Stimulated activated CD8-positive, alpha-beta memory T cell treated with anti-CD3 and anti-CD28 coated beads, Interleukin-12 subunit alpha, Interleukin-12 subunit beta, amount 100 ng/mL, for 1 hour (primary cell): ENCODE results near the gene SMU1.
A peak's percentile ranks its signal among the peaks of the same experiment; 100 is the strongest.
"Not testable (repeated sequence)": the region's sequence is repeated elsewhere in the genome, so short reads cannot be mapped to it uniquely, and the experiment has no call there.

Source experiments
- DNase-seq: peaks from one replicate; pipeline ENCODE4 v3.0.0-alpha.2; 2020; ENCODE audit warnings: low read depth

Gene SMU1

DNA sequence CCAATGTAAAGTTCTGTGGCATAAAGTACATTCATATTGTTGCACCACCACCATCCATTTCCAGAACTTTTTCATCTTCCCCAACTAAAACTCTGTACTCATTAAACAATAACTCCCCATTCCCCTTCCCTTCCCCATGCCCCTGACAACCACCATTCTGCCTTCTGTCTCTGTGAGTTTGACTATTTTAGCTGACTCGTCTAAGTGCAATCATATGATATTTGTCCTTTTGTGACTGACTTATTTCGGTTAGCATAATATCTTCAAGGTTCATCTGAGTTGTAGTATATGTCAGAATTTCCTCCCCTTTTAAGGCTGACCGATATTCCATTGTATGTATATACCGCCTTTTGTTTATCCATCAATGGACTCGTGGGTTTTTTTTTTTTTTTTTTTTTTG, 29.0 kb upstream of the SMU1 start:
- no peak for DNase-seq

DNA sequence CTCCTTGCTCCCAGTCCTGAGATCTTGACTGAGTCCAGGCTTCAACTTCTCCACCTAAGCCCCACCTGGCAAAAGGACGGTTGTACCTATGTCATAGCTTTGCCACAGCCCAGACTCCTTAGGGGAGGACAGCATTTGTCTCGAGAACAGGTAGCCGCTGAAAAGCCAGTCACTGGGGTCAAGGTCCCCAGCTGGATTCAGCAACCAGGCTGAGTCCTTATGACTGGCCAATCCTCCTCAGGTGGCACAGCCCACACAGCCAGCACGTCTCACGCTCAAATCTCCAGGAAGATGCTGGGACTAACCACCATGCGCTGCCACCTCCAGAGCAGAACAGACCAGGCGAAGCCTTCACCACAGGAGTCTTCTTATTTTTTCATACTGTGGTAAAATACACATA, 27.9 kb upstream of the SMU1 start:
- no peak for DNase-seq

DNA sequence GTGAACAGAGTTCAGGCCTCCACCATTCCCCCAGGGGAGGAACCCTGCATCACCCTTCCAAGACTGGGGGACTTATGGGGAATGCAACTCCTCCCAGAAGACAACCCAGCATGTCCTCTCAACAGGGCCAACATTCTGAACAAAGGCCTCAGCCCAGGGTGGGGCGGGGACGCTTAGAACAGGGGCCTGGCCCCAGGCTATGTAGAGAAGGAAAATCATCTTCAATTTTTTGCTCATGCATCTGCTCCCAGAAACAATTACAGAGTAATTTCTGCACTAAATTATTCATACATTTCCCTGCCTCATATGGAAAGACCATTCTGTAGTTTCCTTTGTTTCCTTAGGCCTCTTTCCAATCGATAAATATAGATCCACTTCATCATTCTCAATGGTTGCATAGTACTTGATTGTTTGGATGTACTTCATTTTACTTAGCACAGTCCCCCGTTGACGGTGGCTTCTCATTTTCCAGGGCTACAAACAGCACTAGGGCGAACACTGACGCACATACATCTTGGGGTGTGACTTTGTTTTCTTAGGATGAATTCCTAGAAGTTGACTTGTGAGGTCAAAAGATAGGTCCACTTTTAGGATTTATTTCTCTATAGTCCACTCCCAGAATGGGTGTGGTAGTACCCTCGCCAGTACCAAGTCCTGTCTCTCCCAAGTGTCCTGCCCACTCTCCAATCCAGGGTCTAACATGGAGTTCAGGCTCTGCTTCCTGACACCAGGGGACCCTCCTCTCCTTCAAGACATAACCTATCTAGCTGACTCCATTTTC, 27.2 kb upstream of the SMU1 start:
- no peak for DNase-seq

DNA sequence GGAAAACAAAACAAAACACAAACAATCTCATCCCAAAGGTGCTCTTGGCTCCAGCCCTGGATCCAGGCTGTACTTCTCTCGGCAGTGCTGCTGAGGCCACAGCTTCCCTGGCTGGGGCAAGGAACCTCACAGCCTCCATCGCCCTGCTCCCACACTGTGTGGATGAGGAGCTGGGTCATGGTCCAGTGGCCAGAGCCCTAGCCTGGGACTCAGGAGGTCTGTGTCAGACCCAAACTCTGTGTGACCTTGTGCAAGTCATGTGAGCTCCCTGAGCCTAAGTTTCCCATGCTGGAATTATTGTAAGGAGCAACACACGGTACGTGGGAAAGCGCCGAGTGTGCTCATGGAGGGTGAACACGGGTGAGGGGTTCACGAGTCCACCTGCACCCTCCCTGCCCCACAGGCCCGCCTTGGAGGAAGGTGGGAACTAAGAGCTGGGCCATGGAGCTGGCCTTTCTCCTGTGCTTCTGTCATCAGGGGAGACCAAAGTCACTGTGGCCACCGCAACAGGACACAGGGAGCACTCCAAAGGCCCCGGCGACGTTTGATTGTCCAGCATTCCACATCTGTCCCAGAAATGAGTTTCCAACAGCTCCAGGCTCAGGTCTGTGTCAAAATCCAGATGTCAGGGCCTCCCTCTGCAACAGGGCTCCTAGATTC, 26.2 kb upstream of the SMU1 start:
- no peak for DNase-seq

DNA sequence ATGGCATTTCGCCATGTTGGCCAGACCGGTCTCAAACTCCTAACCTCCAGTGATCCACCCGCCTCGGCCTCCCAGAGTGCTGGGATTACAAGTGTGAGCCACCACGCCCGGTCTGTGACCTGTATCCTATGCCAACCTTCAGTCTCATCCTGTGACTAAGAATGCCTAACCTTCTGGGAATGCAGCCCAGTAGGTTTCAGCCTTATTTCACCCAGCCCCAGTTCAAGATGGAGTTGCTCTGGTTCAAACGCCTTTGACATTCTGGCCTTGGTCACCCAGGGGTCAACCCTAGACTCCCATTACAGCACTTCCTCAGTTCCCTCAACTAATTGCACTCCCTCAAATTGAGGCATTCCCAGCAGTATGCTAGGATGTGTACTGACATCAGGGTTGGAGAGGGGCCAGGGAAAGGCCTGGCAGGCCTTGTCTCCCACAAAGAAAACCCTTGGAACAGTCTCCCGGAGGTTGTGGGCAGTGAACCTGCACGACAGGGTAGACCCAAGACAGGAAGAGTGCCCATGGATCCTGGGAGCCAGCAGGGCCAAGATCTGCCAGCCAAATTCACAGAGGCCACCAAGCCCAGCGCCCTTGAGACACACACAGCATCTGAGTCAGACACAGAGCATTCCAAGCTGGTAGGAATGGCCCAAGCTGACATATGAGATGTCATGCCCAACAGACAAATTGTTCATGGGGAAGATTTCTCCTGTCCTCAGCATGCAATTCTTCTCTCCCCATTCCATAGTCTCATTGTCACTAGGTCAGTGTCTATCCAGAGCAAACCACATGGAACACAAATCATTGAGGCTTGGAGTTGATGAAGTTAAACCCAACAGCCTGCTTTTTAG, 24.9 kb upstream of the SMU1 start:
- DNase-seq: no peak

DNA sequence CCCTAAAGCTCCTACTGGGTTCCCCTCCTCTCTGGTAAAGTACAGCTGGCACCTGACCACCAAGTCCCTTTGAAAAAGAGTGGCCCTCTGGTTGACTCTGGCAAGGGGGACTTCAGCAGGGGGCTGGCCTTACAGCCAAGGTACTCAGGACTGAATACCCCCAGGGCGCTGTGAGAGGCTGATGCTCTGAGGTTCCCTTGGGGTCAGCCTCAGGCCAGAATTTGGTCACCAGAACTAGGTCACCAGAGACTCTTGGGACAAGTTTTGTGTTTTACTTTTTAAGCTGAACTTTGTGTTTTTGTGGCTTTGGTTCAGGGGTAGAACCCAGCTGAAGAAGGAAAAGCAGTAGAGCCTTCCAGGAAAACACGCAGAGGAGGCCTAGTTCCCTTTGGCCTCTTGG, 23.3 kb upstream of the SMU1 start:
- DNase-seq: no peak

DNA sequence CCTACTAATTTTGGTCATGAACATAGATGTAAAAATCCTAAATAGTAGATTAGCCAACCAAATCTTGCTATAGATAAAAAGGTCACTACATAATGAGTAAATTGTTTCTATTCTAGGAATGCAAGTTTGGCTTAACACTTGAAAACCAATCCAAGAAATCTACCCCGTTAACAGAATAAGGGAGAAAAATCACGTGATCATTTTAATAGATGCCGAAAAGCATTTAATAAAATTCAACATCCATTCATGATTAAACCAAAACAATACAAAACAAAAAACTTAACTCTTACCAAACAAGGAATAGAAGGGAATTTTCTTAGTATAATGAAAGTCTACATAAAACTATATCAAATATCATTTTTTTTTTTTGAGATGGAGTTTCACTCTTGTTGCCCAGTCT, 20.7 kb upstream of the SMU1 start:
- no peak for DNase-seq

DNA sequence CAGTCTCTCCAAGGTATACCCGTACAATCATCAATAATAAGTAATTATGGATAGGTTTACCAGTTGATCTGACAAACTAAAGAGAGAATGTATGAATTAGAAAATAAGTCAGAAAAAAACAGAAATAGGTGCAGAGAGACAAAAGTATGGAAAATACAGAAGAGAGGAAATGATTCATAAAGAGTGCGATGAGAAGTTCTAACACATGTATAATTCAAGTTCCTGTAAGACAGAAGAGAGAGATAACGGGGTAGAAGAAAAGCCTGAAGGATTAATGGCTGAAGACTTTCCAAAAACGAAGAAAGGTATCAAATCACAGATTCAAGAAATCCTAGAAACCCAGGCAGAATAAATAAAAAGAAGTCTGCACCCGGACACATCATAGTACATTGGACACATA, 16.2 kb upstream of the SMU1 start:
- DNase-seq: no peak

DNA sequence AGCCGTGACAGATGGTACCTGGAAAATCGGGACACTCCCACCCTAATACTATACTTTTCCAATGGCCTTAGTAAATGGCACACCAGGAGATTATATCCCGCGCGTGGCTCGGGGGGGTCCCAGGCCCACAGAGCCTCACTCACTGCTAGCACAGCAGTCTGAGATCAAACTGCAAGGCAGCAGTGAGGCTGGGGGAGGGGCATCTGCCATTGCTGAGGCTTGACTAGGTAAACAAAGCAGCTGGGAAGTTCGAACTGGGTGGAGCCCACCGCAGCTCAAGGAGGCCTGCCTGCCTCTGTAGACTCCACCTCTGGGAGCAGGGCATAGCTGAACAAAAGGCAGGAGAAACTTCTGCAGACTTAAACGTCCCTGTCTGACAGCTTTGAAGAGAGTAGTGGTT, 9.2 kb upstream of the SMU1 start:
- DNase-seq: not testable (repeated sequence)

DNA sequence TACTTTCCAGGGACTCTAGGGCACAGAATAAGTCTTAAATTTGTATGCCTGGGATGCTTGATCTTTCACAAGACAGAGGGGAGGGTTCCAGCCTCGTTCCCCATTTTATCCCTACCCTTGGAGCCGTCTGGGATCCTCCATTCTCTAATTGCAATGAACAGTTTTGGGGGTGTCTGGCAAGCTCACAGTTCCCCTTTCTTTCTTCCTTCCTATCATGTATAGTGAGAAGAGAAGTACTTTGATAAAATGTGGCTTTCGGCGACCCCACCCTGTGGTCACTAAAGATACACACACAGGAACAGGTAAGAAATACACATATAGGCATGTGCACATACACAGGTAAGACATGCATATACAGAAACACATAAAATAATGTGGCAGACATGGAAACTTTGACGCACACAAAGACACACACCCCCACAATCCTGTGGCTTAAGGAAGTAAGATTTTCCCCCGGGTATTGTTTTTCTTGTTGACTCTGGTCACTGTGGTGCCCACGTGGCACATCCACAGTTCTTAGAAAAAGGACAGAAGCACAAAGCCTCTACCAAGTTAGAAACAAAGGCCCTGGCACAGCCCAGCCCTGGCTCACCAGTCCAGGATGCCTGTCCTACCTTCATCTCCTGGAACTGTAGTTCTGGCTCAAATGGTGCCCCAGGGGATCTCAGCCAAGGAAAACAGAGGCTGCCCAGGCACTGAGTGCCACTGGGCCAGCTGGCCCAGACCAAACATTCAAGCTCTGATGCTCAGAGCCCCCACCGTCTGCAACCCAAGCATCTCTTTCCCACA, 6.3 kb upstream of the SMU1 start:
- no peak for DNase-seq

DNA sequence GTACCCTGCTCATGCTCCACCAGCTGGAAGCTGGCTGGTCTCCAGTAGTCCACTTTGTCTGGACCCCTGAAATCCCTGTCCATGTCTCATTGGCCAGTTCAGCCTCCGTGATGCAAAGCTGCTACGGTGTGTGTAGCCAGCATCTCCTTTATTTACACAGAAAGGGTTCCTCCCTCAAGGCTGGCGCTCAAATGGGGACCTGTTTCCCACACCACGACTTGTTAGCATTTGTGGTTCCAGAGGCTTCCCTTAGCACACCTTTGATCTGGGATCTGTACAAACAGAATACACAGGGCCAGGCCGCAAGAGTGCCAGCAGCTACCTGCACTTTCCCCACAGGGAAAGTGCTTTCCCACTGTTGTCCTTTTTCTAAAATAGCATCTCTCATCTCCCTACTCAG, 5.7 kb upstream of the SMU1 start:
- DNase-seq: no peak

DNA sequence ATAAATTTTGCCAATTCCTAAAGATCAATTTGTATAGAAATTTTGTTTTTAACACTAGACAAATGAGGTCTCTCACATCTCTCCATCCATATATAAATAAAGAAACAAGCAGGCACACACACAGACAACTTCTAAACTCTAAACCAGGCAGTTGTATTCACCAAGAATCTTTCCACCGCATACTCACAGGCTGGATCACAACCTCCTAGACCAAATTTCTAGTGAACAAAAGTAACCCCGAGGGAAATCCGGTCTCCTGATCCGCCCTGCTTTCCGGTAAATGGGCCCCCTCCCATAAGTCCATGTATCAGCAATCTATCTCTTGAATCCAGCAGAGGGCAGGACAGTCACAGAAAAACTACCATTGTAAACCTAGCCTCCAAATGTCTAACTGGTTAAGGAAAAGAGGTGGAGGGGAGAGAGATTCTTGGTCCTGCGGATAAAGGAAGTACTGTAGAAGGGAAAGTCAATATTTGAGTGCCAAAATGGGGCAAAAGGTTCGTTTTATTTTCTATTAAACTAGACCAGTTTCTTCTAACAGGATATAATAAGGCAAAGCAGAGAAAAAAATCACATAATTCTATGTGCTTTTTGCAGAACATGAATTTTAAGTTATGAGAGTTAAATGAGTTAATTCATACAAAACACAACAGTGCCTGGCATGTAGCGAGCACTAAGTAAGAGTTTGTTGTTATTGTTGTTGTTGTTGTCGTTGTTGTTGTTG, 4.8 kb upstream of the SMU1 start:
- peak; percentile 29 for DNase-seq

DNA sequence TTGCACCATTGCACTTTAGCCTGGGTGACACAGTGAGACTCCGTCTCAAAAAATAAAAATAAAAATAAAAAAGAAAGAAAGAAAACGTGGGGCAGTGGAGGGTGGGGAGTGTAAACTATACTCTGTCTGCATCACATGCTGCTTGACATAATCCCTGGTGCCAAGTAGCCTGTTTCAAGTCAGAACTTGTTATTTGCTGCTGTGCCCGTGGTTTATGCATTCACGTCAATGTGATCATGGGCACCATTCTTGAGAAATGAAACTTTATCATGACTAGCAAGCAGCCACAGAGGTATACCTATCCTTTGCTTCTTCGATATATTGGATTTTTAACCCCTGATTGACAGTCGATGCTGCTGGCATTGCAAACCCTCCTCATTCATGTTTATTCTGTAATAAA, 4.1 kb upstream of the SMU1 start:
- DNase-seq: no peak

DNA sequence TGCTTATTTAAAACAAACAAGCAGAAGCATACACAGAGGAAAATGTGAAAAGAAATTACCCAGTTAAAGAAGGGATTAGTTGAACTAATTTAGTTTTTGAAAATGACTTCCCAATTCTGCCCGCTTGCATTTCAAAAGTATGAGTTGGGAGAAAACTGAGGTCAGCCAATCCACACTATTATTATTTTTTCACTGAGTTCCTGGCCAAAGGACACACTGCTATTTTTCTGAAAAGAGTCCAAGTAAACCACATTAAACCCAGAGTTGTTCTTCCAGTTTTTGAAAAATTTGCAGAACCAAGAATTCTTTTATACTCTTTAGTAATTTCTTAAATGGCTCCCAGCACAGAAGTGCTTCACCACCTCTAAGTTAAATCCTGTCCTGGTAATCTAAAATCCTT, 7.5 kb downstream of the SMU1 start:
- no peak for DNase-seq

DNA sequence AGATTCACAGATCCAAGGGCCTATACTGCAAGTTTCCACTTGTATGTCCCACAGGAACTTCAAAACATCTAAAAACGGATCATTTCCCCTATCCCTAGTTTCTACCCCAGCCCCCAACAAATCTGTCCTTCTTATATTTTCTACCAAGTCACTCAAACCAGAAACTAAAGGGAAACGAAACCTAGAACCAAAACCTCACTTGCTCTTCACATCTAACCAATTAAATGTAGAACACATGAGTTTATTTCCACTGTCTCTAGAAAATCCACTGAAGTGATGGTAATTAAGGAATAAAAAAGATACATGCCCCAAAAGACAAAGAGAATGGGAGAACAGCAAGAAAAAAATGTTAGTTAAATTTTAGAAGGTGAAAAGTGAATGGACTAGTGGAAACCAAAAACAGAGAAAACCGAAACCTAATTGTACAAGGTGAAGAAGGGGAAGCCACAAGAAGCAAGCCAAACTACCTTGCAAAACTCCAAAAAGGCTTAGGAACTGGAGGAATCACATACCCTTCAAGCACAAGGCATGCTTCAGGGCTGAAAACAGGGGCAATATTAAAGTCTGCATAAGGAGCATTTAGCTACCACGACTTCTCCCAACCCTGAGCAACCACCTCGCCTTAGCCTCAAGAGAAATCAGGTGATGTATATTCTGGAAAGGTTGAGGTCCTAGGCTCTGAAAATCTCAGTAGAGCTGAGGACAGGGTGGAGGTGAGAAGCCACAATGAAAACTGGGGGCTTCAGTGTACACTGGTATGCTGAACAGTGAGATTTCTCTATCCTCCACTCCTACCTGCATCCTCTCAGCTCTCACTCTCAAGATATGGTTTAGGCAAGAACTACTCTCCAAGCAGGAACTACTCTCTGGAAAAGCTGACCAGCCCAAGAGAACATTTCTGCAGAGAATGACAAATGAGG, 11.1 kb downstream of the SMU1 start:
- no peak for DNase-seq

DNA sequence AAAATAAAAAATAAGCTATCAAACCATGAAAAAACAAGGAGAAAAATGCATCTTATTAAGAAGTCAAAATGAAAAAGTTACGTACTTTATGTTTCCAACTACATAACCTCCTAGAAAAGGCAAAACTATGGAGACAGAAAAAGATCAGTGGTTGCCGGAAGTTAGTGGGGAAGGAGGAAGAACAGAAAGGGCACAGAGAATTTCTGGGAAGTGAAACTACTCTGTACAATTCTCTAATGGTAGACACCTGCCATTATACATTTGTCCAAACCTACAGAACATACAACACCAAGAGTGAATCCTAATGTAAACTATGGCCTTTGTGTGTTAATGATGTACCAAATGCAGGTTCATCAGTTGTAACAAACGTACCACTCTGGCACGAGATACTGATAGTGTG, 25.3 kb downstream of the SMU1 start:
- no peak for DNase-seq

DNA sequence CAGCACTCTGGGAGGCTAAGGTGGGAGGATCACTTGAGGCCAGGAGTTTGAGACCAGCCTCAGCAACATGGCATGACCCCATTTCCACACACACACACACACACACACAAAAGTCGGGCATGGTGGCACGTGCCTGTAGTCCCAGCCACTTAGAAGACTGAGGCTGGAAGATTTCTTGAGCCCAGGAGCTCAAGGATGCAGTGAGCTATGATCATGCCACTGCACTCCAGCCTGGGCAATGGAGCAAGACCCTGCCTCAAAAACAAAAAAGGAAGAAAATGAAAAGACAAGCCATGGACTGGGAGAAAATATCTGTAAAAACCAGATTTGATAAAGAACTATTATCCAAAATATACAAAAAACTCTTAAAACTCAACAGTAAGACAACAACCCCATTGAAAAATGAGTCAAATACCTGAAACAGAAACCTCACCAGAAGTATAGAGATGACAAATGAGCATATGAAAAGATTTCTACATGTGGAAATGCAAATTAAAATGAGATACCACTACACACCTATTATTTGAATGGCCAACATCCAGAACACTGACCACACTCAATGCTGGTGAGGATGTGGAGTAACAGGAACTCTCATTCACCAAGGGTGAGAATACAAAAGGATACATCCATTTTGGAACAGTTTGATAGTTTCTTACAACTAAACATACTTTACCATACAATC, 26.7 kb downstream of the SMU1 start:
- no peak for DNase-seq

DNA sequence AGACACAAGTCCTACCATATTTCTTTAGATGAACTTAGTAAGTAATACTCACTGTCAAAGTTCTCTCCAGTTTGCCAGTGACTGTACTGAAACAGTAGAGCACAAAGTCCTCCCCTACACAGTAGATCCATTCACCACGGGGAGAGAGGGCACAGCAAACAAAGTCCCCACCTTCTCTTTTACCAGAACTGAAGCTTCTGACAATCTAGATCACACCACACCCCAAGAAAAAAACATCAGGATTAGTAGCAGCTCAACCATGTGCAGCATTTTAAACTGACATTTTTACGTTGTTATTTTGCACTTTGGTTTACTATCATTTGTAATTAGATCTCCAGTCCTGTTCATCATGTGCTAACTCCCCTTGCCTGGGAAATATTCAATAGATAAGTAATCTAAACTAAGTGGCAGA, 28.4 kb downstream of the SMU1 start:
- DNase-seq: no peak

DNA sequence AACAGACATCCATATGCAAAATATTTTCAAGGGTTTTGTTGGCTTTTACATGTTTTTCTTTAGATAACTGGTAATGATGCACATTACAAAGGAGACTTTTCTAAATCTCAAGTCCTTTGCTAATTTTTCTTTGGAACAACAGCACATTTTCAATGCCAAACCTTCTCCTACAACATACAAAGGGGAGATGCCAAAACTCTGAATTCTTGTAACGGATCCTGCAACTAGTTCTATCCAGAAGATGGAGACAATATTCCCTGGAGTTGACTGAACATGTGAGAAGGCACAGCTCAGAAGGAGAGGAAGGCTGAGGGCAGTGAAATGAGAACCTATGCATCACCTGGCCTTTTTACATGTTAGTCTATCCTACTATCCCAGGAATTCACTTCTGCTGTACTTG, 30.4 kb downstream of the SMU1 start:
- no peak for DNase-seq
